ENCODE data around the gene SPOPL.

The SPOPL gene

DNA sequence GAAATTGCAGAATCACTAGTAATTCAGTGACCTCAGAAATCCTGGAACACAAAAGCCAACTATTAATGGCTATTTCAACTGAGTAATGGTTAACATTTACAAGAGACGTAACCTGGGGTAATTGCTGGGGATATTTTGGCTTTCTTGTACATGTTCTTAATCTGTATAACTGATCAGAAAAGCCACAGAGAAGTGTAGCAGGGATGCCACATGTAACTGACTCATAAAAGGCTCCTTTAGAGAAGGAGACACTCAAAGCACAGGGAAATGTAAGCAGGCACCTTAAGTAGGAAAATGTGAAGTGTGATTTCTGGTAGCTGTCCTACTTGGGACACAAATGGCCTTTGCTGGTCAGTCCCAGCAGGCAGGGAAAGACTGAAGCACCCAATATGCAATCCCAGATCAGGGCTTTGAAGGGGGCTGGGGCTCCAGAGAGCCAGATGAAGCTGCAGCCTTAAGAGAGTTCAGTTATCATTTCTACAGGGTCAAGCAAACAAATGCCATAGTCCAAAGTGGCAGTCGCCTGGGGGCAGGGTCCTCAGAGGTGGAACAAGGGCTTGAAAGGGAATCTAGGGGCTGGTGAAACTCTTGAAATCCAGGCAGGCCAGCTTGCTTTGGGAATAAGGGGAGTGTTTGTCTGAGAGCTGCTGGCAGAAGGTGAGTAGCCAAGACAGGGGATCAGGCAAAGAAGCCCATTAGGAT, 7.2 kb upstream of the SPOPL start:
- DNase-seq (ENCODE audit: low read depth in 1 of 2, low spot score in 1 of 2) = no peak

DNA sequence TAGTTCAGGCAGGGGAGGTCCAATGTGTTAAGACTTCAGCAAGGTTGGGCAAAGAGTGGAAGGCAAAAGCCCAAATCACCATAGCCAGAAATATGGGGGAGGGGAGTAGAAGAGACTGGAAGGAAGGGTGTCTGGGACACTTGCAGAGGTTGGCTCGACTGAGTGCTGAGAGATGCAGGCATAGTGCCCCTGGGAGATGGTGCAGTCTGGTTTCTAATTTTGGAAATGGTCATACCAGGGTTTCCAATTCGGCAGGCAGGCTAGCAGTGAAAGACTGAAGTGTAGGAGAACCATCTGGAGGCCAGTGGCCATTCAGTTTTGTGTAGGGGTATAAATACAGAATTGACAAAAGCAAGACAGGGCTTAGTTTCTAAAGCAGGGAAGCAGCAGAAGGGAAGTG, 6.2 kb upstream of the SPOPL start:
- DNase-seq (ENCODE audit: low read depth in 1 of 2, low spot score in 1 of 2) = no peak

DNA sequence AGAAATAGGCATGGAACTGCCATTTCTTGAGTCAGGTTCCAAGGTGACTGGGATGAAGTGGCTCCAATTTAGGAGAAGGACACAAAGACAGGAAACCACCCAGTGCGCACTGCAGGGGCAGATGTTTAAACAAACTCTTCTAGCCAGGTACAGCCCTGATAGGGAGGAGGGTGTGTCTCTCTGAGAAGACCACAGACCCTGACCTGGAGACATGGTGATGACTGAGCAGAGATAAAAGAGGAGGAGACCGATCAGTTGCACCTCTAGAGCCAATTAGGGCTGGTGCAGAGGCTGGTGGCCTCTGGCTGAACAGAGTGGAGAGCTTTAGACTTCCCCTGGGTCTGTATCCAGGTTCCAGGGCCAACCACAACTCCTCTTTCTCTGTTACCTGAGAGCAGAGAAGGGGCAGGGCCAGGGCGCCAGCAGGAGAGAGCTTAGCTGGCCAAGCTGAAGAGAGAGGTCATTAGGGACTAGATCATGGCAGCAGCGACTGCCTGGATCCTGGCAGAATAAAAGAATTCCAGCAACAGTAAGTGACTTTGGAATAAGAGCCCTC, 5.4 kb upstream of the SPOPL start:
- no peak for DNase-seq (ENCODE audit: low read depth in 1 of 2, low spot score in 1 of 2)

DNA sequence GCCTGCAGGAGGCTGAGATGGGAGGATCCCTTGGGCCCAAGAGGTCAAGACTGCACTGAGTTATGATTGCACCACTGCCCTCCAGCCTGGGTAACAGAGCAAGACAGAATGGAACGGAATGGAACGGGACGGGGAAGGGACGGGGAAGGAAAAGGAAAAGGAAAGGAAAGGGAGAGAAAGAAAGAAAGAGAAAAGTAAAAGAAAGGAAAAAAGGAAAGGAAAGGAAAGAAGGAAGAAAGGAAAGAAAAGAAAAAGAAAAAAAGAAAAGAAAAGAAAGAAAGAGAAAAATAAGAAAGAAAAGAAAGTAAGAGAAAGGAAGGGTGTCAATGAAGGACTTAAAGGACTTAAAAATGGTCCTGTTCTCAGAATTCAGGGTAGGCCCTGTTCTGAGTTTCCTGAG, 4.3 kb upstream of the SPOPL start:
- no peak for DNase-seq (ENCODE audit: low read depth in 1 of 2, low spot score in 1 of 2)

DNA sequence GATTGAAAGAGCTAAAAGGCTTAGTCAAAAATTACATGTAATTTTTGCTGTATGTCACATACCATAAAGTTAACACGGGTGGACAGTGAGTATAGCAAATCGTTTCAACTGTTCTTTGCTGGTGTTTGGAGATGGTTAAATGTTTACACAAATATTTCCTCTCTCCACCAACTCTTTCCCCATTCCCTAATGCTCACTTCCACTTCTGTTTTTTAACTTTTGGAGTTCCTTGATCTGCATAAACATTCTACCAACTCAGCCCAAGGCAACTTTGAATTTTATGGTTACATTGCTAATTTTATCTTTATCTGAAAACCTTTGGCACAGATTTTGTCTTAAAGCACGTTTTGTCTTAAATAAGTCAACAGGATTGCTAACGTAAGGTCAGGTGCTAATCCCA, 1.9 kb upstream of the SPOPL start:
- no peak for DNase-seq (ENCODE audit: low read depth in 1 of 2, low spot score in 1 of 2)

DNA sequence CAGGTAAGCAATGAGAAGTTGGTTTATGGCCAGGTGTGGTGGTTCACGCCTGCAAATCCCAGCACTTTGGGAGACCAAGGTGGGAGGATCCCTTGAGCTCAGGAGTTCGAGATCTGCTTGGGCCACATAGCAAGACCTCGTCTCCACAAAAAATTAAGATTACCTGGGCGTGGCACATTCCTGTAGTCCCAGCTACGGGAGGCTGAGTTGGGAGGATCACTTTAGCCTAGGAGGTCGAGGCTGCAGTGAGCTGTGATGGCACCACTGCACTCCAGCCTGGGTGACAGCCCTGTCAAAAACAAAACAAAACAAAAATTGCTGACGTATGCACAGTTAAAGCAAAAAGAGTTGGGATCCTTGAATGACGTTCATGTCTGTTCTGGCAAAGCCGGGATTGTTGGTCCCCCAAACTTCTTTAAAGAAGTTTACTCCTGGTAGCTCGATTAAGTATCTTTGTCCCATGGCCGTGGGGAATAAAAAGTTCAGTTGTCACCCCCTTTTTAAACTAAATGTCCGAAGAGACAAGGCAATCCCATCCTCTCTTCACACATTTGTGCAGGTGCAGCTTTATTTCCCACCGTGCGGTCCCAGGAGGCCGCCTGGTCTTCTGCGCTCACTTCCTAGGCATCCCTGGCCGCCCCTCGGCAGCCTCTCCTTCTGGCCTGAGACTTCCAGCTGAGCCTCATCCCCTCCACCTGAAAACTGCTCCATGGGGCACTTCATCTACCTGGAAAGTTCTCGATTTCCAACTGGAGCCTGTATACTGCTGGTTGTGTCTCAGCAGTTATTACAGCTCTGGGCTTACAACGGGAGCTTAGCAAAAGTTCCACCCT, 762 bp upstream of the SPOPL start:
- DNase-seq (ENCODE audit: low read depth in 1 of 2, low spot score in 1 of 2) = no peak

DNA sequence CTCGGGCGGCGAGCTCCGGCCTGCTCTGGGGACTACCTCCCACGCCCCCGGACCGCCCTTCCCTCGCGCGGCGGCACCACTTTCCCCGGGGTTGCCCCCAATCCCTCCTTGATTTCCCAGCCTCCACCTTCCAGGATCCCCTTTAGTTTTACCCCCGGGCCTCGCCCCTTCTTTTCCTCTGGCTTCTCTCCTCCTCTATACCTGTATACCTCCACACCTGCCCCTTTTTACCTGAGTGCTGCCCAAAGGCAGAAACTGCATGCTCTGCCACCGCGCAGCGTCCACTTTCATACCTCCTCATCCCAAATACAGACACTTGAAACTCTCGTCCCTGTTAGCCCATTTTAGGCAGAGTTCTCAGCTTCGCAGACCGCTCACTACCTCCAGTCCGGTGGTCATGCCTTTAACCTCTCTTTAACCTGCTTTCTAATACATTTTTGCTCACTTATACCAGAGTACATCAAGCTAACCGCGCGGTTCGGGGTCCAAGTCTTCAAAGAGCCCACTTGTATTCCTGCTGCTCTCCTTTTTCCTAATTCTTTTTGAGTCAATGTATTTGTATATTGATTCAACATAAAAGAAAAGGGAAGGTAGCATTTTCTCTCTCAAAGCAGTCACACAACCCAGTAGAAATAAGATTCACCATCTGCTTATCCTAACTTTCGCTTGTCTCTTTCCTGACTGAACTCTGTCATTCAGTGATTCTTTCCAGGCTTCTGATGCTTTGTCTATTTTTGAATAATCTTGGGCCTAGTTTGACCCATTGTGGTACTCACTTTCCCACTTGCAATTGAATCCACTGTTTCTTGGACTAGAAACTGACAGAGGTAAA, 901 bp downstream of the SPOPL start:
- DNase-seq (ENCODE audit: low read depth in 1 of 2, low spot score in 1 of 2) = no peak

DNA sequence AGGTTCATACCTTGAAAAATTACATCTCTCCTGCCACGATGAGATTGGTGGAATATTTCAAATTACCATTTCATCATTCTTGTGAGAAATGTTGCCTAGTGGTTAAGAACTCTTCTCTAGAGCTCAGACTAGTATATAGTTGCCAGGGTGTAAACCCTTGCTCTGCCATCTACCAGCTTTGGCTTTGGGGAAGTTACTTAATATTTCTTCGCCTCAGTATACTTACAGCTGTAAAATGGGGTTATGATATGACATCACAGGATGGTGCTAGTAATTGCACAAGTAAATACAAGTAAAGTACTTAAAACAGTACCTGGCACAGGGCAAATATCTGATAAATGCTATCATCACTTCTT, 1.5 kb downstream of the SPOPL start:
- no peak for DNase-seq (ENCODE audit: low read depth in 1 of 2, low spot score in 1 of 2)

DNA sequence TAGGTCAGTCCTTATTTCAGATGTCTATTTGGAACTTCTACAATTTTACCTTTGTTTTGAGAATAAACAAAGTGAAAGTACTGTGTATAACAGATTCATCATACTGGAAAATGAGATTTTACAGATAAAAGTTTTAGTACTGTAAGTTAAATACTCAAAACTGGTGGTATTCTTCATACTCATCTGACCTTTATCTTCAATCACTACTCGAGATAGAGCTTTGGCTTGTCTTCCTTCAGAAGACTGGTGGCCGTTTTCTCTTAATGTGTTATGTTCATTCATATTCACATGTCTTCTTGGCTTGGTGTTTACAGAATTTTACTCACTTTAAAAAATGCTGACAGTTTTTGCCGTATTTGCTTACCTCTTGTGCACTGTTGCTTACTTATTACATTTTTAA, 2.1 kb downstream of the SPOPL start:
- DNase-seq (ENCODE audit: low read depth in 1 of 2, low spot score in 1 of 2) = no peak

DNA sequence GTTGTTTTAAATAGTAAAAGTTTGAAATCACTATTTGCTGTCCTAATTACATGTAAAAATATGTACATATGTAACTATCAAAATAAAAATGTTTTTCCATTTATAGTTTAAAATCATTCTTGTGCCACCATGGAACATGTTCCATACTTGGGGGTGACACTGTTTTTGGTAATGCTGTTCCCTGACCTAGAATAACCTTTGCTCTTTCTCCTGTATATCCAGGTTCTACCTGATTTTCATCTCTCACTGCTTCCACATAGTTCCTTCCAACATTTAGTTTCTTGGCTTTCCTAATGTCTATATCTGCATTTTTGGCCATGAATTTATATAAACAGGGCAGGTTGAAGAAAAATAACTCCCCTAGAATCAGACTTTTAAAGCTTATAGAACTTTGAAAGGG, 2.5 kb downstream of the SPOPL start:
- DNase-seq (ENCODE audit: low read depth in 1 of 2, low spot score in 1 of 2) = no peak

DNA sequence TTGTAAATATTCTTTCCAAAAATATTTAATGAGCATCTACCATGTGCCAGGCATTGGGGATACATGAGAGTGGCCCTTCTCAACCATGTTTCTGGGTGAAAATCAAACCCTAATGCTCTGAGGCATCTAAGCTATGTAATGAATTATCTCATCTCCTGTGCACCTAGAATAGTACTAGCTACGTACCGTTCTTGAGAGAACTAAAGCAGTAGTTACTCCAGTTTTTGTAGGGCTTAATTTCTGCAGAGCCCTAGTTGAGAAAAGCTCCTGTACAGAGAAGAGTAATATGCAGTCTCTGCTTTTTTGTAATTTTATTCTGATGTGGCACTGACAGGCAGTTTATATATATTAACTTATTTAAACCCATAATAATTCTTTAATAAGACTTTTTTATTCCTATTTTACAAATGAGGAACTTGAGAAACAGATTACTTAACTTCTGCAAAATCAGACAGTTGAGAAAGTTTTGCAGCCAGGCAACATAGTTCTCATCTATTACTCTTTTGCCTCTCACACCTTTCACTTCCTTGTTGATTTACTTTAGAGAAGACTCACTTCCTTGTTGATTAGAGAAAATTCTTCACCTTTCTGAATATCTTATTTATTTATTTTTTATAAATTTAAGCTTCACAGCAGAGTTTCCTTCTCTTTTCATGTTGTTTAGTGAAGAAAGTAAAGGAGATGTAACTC, 3.1 kb downstream of the SPOPL start:
- no peak for DNase-seq (ENCODE audit: low read depth in 1 of 2, low spot score in 1 of 2)

DNA sequence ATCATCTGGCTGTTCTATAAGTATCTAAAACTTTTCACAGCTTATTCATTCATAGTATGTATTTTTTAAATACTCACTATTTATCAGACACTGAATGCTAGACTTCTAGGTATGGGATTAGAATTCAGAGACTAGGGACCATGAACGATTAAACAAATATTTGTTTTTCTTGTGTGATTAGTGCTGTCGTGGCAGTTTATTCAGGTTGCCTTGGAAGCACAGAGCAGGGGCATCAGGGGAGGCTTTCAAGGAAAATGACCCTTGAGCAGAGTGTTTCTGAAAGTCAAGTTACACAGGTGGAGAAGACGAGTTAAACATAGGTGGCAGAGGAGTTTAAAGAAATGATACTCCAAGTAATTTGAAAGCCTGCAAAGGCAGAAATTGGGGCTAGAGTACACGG, 5.7 kb downstream of the SPOPL start:
- DNase-seq (ENCODE audit: low read depth in 1 of 2, low spot score in 1 of 2) = no peak

DNA sequence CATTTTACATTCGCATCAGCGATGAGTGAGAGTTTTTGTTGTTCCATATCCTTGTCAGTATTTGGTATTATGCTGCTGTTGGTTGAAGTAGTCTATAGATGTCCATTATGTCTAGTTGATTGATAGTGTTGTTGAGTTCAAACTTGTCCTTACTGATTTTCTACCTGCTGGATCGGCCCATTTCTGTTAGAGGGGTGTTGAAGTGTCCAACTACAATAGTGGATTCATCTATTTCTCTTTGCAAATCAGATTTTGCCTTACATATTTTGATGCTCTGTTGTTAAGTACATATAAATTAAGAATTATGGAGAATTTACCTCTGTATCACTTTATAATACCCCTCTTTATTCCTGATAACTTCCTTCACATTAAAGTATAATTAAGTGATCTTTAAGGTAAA, 8.7 kb downstream of the SPOPL start:
- no peak for DNase-seq (ENCODE audit: low read depth in 1 of 2, low spot score in 1 of 2)

DNA sequence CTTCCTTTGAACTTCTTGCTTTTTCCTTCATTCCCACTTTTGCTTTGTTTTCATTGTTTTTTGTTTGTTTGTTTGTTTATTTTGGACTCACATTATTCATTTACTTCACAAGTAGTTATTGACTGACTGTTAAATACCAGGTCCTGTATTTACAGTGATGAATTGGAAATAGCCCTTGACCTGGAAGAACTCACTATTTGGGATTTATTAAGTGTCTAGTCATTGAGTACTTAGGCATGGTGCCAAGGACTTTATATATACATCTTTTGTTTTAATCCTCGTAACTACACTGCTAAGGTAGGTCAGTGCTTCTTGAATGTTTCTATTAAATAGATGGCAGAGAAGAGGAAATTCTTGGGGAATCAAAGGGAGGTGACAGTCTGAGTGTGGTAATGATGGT, 11.1 kb downstream of the SPOPL start:
- DNase-seq (ENCODE audit: low read depth in 1 of 2, low spot score in 1 of 2) = no peak

DNA sequence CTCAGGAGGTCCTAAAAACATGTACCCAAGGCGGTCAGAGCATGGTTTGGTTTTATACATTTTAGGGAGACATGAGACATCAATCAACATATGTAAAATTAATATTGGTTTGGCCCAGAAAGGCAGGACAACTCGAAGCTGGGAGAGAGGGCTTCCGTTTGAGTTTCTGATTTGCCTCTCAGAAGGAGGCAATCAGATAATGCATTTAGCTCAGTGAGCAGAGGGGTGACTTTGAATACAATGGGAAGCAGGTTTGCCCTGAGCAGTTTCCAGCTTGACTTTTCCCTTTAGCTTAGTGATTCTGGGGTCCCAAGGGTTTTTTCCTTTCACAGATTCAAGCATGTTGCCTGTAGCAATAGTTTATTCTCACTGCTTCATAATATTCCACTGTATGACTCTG, 12.6 kb downstream of the SPOPL start:
- DNase-seq (ENCODE audit: low read depth in 1 of 2, low spot score in 1 of 2) = no peak

DNA sequence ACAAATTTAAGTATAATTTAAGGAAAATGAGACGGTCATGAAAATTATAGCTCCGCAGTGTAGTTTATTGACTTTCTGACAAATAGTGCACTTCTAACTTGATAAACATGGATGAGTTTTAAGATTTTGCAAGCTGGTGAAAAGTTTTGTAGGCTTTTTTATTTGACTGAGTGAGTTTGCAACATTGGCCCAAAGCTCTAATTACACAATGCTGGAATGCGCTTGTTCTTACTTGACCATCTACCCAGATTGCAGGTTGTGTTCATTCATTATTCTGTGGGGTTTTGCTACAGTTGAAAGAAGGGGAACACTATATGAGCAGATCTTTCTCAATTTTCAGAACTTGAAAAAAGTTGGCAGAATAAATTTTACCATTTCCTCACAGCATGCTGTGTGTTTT, 13.5 kb downstream of the SPOPL start:
- no peak for DNase-seq (ENCODE audit: low read depth in 1 of 2, low spot score in 1 of 2)

DNA sequence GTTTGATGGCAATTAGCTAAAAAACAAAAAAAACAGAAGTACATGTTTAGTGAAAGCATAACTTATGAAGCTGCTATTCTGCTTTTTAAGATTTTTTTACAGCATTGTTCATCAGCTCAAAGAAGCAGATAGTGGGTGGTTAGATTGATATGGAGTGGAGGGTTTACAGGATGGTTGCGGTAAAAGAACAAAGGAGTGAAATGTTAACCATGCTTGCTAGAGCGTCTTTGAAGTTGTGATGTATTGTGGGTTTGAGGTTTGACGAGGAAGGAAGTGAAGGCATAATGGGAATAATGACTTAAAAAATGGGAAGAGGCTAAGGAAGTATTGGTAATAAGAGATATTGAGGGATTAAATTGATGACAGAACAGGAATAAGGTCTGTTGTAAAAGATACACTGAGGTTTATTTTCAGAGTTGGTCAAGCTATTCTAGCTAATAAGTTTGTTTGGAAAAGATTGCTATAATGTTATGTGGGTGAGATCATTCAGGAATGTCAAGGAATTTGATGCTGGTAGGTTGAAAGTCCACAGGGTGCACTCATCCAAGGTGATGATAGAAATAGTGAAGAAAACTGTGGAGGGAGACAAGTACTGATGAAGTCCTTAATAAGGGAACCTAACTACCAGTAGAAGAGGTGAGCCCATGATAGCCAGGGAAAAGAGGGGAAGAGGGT, 14.6 kb downstream of the SPOPL start:
- no peak for DNase-seq (ENCODE audit: low read depth in 1 of 2, low spot score in 1 of 2)

DNA sequence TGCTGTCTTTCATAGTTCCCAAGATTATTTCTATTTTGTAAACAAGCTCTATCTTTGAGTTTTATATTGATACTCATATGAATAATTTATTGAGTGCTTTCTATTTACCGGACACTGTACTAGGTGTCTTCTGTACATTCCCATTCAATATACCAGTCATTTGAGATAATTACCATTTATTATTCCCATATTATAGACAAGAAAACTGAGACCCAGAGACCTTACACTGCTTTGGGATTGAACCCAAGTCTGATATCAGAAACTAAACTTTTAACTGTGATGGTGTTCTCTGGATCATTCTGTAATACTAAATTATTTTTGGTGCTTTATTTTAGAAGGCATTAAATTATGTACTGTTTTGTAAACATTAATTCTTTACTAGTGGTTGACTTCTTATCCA, 17.3 kb downstream of the SPOPL start:
- no peak for DNase-seq (ENCODE audit: low read depth in 1 of 2, low spot score in 1 of 2)

DNA sequence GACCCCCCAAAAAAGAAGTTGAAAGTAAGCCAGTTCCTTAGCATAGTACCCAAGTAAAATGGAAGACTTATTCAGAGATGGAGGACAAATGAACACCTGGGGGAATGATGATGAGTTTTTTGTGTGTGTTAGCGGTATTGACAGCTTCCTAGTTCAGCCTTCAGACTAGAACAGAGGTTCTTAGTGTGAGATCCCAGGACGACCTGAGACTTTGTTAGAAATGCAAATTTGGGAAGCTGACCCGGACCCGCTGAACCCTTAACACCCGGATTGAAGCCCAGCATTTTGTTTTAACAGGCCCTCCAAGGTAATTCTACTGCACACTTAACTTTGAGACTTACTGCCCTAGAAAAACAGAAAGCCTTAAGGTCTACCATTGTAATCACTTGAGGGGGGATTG, 20.3 kb downstream of the SPOPL start:
- no peak for DNase-seq (ENCODE audit: low read depth in 1 of 2, low spot score in 1 of 2)

DNA sequence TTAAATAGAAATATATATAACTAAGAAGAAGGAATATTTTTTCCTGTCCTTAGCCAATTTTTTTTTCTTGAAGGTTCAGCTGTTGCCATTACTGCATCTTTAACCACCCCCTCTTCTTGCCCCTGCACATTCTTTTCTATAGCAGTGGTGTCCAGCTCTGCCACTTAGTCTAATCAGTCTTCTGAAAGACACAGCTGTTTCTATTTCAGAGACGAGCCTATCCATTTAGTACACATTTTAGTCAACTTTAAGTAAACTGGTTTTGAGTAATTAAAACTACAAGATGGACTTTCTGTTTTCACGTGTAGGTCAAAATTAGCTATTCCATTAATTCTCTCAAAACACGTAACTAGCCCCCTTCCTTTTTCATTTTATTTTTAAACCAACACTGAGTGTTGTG, 21.0 kb downstream of the SPOPL start:
- DNase-seq (ENCODE audit: low read depth in 1 of 2, low spot score in 1 of 2) = no peak
